C4-2B (cell line): ENCODE measurements around the gene SLC17A5.
"Not testable (repeated sequence)": the region's sequence is repeated elsewhere in the genome, so short reads cannot be mapped to it uniquely, and the experiment has no call there.

Experiments
- H3K27ac ChIP-seq: fragments of 450-650 bp; 2 replicates; pipeline ENCODE4 v1.5.1; 2017
- CTCF ChIP-seq: fragments of 450-650 bp; conservative IDR thresholded peaks from 2 replicates; pipeline ENCODE4 v1.5.1; 2017; ENCODE audit warnings: mild to moderate bottlenecking
- ZFX ChIP-seq: fragments of 450-650 bp; IDR thresholded peaks from 2 replicates; pipeline ENCODE4 v1.6.1; 2017

SLC17A5 gene

GRCh38 chr6:73631849-73632248 is 21.9 kb downstream of the SLC17A5 start:
- H3K27ac ChIP-seq, result no peak overlapping the region
- TF ChIP-seq ZFX, result no peak
- TF ChIP-seq CTCF, result no peak

- no peak for TF ChIP-seq CTCF
- no peak for TF ChIP-seq ZFX
These were observed 23.4 kb downstream of the SLC17A5 start for GRCh38 chr6:73630401-73630800.

GRCh38 chr6:73624896-73625295 is 28.9 kb downstream of the SLC17A5 start:
- TF ChIP-seq CTCF, result no peak
- no peak for TF ChIP-seq ZFX
- H3K27ac ChIP-seq, result no peak overlapping the region

More at GRCh38 chr6:73630401-73630800, 23.4 kb downstream of the SLC17A5 start:
- no peak overlapping the region for H3K27ac ChIP-seq

- H3K27ac ChIP-seq, result not testable (repeated sequence)
These were observed 30.3 kb downstream of the SLC17A5 start for GRCh38 chr6:73623480-73623879.

GRCh38 chr6:73618082-73618481 is 35.7 kb downstream of the SLC17A5 start:
- not testable (repeated sequence) for H3K27ac ChIP-seq

GRCh38 chr6:73614802-73615201 is 39.0 kb downstream of the SLC17A5 start:
- TF ChIP-seq ZFX (no peak), CTCF (no peak)
- no peak overlapping the region for H3K27ac ChIP-seq

- TF ChIP-seq CTCF, result no peak
- no peak for TF ChIP-seq ZFX
These were observed 39.8 kb downstream of the SLC17A5 start for GRCh38 chr6:73613806-73614536.

GRCh38 chr6:73612611-73613010 is 41.2 kb downstream of the SLC17A5 start:
- H3K27ac ChIP-seq, result no peak overlapping the region
- TF ChIP-seq ZFX (no peak), CTCF (no peak)

More at GRCh38 chr6:73613806-73614536, 39.8 kb downstream of the SLC17A5 start:
- H3K27ac ChIP-seq, result no peak overlapping the region
